22Rv1 (cell line): Measurements from ENCODE around the gene FCRL6.

Experiments used
- H3K27ac ChIP-seq: fragments of 450-650 bp; 2 replicates; pipeline ENCODE4 v1.5.1; 2017
- CTCF ChIP-seq: fragments of 450-650 bp; IDR thresholded peaks from 2 replicates; pipeline ENCODE4 v1.5.1; 2017; ENCODE audit warnings: mild to moderate bottlenecking
- ZFX ChIP-seq: fragments of 450-650 bp; IDR thresholded peaks from 2 replicates; pipeline ENCODE4 v1.6.1; 2017; ENCODE audit warnings: antibody characterized with exemption, borderline replicate concordance

FCRL6 gene

GRCh38 chr1:159845751-159846629 is 43.8 kb downstream of the FCRL6 start:
- TF ChIP-seq CTCF (no peak), ZFX (no peak)
- H3K27ac ChIP-seq = no peak overlapping the region

GRCh38 chr1:159847231-159847630 is 45.1 kb downstream of the FCRL6 start:
- no peak for TF ChIP-seq ZFX
- no peak for TF ChIP-seq CTCF
- no peak overlapping the region for H3K27ac ChIP-seq

GRCh38 chr1:159848326-159848725 is 46.2 kb downstream of the FCRL6 start:
- TF ChIP-seq ZFX (no peak), CTCF (no peak)
- H3K27ac ChIP-seq = no peak overlapping the region

- H3K27ac ChIP-seq = no peak overlapping the region
- no peak for TF ChIP-seq ZFX
- TF ChIP-seq CTCF = no peak
These were observed 47.6 kb downstream of the FCRL6 start for GRCh38 chr1:159849626-159850366.

GRCh38 chr1:159851407-159851806 is 49.2 kb downstream of the FCRL6 start:
- TF ChIP-seq CTCF = peak; percentile 10
- TF ChIP-seq ZFX = no peak
- H3K27ac ChIP-seq = no peak overlapping the region

- TF ChIP-seq ZFX (no peak), CTCF (no peak)
- peak overlapping the region; percentile 79 for H3K27ac ChIP-seq
These were observed 51.4 kb downstream of the FCRL6 start for GRCh38 chr1:159853417-159854115.
